GM23248 (cell line): ENCODE measurements around the gene LRRC18.

Experiments
- EZH2 ChIP-seq: fragments of 200-600 bp; sonication (generic); IDR thresholded peaks from 2 replicates; pipeline ENCODE4 v1.6.1; 2018; ENCODE audit warnings: antibody characterized with exemption, mild to moderate bottlenecking; ENCODE audit not compliant: insufficient read depth, poor library complexity, severe bottlenecking
- EZH2phosphoT487 ChIP-seq: fragments of 200-600 bp; sonication (generic); IDR thresholded peaks from 2 replicates; pipeline ENCODE4 v1.6.1; 2018; ENCODE audit warnings: antibody characterized with exemption, moderate library complexity, mild to moderate bottlenecking, low read depth; ENCODE audit not compliant: insufficient read depth

GRCh38 chr10:48897441-48897790, 42.2 kb downstream of the LRRC18 start:
- no peak for TF ChIP-seq EZH2
- TF ChIP-seq EZH2phosphoT487, result no peak
